HL-60 (cell line): Measurements from ENCODE around the gene CRIP2.

Source experiments
- DNase-seq, 2 experiments: peaks; one replicate each; pipeline ENCODE4 v3.0.0-alpha.2; 2010 to 2020; ENCODE audit warnings: low read depth in 1 of 2, low spot score in 1 of 2
- H3K27ac ChIP-seq: fragments of 250-450 bp; sonication (Bioruptor Pico); replicated peaks from 2 replicates; pipeline ENCODE4 v1.5.1; 2020; ENCODE audit warnings: mild to moderate bottlenecking, moderate library complexity
- H3K27me3 ChIP-seq: fragments of 250-450 bp; sonication (Bioruptor Pico); 2 replicates; pipeline ENCODE4 v1.5.1; 2021; ENCODE audit warnings: mild to moderate bottlenecking, moderate library complexity; ENCODE audit not compliant: insufficient read depth, poor library complexity, severe bottlenecking
- H3K4me3 ChIP-seq: replicated peaks from 2 replicates; pipeline ENCODE4 v1.5.1; 2011; ENCODE audit warnings: mild to moderate bottlenecking, control low read depth, low read length; ENCODE audit not compliant: insufficient read depth
- GABPA ChIP-seq: IDR thresholded peaks from 2 replicates; pipeline ENCODE4 v1.6.1; 2012; ENCODE audit warnings: low read depth
- POLR2AphosphoS5 ChIP-seq: IDR thresholded peaks from 2 replicates; pipeline ENCODE4 v1.6.1; 2012; ENCODE audit warnings: low read depth
- SPI1 ChIP-seq: IDR thresholded peaks from 2 replicates; pipeline ENCODE4 v1.6.1; 2012; ENCODE audit warnings: low read depth, mild to moderate bottlenecking, borderline replicate concordance
- TF ChIP-seq, protein P1 (sequence below): IDR thresholded peaks from one replicate; pipeline ENCODE4 v1.5.1; 2011; ENCODE audit warnings: low read length, control low read depth, inconsistent platforms; ENCODE audit not compliant: insufficient read depth
- TF ChIP-seq, protein P2 (sequence below): IDR thresholded peaks from 2 replicates; pipeline ENCODE4 v1.6.1; 2012; ENCODE audit warnings: low read depth; ENCODE audit not compliant: insufficient replicate concordance

Gene CRIP2

DNA sequence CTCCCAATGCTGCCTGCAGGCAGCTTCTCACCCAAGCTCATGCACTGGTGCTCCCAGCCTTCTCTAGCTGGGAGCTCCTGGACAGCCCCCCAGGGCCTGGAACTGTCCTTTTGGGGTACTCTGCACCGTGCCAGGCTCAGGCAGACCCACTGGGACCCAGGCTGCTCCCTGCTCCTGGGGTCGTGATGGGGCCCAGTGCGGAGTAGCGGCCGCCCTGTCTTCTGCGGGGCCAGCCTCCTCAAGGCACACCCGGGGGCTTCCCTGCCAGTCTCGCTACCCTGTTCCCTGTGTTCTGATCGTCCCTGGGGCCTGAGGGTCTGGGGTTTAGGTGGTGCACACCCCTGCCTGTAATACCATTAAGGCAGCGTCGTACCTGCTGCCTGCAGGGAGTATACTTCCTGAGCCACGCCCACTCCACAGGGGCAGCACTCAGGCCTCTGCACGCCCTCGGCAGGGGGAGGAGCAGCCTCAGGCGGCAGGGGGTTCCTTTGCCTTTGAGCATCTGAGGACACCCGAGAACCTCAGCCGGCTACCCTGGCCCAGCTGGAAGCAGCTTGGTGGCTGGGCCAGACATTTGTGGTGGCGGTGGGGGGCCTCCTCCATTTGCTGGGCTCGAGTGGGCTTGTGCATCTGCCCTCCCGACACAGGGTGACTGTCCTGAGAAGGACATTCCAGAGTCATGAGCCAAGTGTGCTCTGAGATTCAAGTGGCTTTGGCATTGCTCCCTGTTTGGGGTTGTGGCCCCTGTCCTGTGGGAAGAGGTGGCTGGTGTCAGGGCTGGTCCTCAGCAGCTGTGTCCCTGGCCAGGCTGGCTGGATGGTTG is 9.2 kb upstream of the CRIP2 start:
- no peak overlapping the region for H3K27ac ChIP-seq
- no peak for DNase-seq

DNA sequence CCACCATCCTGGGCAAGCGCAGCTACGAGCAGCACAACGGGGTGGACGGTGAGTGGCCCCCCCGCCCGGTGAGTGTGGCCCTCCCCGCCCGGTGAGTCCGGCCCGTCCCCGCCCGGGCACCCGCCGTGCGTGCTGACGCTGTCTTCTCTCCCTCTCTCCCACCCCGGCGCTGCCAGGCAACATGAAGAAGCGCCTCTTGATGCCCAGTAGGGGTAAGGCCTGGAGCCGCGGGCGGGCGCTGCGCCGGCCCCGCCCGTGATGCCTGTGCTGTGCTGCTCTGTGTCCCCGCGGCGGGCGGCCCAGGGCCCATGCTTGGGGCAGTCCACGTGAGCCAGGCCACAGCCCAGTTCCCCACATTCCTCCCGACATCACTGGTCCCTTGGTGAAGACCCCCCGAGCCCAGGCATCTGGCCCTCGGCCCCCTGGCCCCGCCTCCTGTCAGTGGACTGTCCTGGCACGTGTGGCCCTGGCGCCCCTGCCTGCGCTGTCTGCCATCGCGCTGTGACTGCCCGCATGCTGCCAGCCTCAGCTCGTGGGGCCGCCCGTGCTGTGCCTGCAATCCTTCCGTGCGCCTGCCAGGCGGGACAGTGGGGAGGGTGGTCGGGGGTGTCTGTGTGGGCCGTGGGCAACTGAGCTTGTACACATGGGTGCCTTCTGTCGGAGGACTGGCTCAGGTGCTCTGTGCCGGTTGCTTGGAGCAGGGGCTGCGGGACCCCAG is 7.9 kb upstream of the CRIP2 start:
- H3K27me3 ChIP-seq: no peaks in the 10 kb centered on the region
- TF ChIP-seq, protein P1, sequence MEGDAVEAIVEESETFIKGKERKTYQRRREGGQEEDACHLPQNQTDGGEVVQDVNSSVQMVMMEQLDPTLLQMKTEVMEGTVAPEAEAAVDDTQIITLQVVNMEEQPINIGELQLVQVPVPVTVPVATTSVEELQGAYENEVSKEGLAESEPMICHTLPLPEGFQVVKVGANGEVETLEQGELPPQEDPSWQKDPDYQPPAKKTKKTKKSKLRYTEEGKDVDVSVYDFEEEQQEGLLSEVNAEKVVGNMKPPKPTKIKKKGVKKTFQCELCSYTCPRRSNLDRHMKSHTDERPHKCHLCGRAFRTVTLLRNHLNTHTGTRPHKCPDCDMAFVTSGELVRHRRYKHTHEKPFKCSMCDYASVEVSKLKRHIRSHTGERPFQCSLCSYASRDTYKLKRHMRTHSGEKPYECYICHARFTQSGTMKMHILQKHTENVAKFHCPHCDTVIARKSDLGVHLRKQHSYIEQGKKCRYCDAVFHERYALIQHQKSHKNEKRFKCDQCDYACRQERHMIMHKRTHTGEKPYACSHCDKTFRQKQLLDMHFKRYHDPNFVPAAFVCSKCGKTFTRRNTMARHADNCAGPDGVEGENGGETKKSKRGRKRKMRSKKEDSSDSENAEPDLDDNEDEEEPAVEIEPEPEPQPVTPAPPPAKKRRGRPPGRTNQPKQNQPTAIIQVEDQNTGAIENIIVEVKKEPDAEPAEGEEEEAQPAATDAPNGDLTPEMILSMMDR: no peak
- TF ChIP-seq, protein P2, sequence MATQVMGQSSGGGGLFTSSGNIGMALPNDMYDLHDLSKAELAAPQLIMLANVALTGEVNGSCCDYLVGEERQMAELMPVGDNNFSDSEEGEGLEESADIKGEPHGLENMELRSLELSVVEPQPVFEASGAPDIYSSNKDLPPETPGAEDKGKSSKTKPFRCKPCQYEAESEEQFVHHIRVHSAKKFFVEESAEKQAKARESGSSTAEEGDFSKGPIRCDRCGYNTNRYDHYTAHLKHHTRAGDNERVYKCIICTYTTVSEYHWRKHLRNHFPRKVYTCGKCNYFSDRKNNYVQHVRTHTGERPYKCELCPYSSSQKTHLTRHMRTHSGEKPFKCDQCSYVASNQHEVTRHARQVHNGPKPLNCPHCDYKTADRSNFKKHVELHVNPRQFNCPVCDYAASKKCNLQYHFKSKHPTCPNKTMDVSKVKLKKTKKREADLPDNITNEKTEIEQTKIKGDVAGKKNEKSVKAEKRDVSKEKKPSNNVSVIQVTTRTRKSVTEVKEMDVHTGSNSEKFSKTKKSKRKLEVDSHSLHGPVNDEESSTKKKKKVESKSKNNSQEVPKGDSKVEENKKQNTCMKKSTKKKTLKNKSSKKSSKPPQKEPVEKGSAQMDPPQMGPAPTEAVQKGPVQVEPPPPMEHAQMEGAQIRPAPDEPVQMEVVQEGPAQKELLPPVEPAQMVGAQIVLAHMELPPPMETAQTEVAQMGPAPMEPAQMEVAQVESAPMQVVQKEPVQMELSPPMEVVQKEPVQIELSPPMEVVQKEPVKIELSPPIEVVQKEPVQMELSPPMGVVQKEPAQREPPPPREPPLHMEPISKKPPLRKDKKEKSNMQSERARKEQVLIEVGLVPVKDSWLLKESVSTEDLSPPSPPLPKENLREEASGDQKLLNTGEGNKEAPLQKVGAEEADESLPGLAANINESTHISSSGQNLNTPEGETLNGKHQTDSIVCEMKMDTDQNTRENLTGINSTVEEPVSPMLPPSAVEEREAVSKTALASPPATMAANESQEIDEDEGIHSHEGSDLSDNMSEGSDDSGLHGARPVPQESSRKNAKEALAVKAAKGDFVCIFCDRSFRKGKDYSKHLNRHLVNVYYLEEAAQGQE: no peak
- no peak for TF ChIP-seq SPI1
- TF ChIP-seq POLR2AphosphoS5: no peak
- no peak for TF ChIP-seq GABPA
- no peak overlapping the region for H3K4me3 ChIP-seq
- DNase-seq: no peak
- H3K27ac ChIP-seq: no peak overlapping the region

More for the DNA sequence above, 9.2 kb upstream of the CRIP2 start:
- no peak for TF ChIP-seq GABPA
- Histone ChIP-seq H3K27me3 (no peaks in the 10 kb centered on the region), H3K4me3 (no peak overlapping the region)

DNA sequence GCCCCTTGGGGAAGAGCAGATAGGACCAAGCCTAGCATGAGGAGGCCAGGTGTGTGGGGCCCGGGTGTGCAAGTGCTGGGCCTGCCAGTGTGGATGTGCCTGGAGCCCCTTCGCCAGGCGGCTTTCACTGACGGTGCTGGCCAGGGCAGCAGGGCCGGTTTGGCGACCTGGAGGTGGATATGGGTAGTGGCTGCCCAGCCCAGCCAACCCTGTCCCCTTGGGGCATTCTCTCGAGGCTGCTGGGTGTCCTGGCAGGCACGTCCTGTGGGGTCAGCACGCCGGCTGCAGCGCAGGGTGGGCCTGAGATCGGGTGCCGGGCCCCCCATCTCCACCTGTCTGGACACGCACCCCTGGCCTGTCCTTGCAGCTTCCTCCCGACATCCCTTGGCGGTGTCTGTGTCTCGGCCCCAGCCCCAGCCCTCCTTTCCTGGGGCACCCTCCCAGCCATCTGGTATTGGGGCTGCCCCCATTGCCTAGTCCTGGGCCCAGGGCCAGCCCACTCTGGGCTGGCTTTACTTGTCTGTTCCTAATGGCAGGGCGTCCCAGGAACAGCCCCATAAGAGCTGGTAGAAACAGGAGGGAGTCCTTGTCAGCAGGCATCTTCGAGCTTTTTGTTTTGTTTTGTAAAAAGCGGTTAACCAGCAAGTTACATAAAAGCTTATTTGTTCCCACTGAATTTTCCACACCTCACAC is 7.2 kb upstream of the CRIP2 start:
- no peak overlapping the region for H3K4me3 ChIP-seq
- no peak overlapping the region for H3K27ac ChIP-seq
- TF ChIP-seq GABPA (no peak), SPI1 (no peak), POLR2AphosphoS5 (no peak)
- TF ChIP-seq, protein P1: no peak
- TF ChIP-seq, protein P2: no peak
- no peak for DNase-seq
- H3K27me3 ChIP-seq: no peaks in the 10 kb centered on the region

DNA sequence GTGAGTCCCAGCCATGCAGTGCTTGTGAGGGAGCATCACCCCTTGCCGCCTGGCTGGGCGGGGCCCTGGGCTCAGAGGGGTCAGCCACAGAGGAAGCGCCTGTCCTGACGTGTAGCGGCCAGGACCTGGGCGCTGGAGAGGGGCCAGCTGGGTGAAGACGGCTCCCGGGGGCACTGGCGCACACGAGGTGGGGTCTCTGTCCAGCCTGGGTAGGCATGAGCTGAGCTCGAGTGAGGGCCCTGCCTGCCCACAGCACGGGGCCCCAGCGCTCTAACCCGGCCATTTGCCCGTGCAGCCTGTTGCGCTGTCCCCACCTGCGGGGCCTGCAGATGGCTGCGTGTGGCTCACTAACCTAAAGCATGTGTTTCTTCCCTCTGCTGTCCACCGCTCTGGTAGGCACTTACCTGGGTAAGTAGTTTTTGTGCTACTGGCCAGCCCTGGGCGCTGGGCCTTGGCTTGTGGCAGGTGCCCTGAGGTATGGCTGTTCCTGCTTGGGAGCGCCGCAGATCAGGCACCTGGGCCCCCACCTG is 6.6 kb upstream of the CRIP2 start:
- no peak overlapping the region for H3K4me3 ChIP-seq
- H3K27ac ChIP-seq: no peak overlapping the region

More for the DNA sequence above, 6.6 kb upstream of the CRIP2 start:
- no peak for DNase-seq
- no peak for TF ChIP-seq GABPA
- TF ChIP-seq, protein P1: no peak
- TF ChIP-seq POLR2AphosphoS5: no peak
- no peak for TF ChIP-seq SPI1
- TF ChIP-seq, protein P2: no peak
- H3K27me3 ChIP-seq: no peaks in the 10 kb centered on the region
